Hepatocyte (in vitro differentiated cells): ENCODE results near the gene TSPEAR.

Experiments used
- CTCF ChIP-seq: fragments of 200-600 bp; sonication (generic); IDR thresholded peaks from 2 replicates; pipeline ENCODE4 v1.5.1; 2016; ENCODE audit warnings: antibody characterized with exemption, mild to moderate bottlenecking; ENCODE audit not compliant: poor library complexity
- EZH2phosphoT487 ChIP-seq: fragments of 200-600 bp; sonication (generic); IDR thresholded peaks from one replicate; pipeline ENCODE4 v1.6.1; 2018; ENCODE audit warnings: antibody characterized with exemption, mild to moderate bottlenecking, low read depth, moderate library complexity; ENCODE audit not compliant: unreplicated experiment, severe bottlenecking

- TF ChIP-seq CTCF = no peak
- no peak for TF ChIP-seq EZH2phosphoT487
Measured at GRCh38 chr21:44492567-44493385, 218.6 kb downstream of the TSPEAR start.
